Measurements from ENCODE around the gene CFTR.

The CFTR gene

DNA sequence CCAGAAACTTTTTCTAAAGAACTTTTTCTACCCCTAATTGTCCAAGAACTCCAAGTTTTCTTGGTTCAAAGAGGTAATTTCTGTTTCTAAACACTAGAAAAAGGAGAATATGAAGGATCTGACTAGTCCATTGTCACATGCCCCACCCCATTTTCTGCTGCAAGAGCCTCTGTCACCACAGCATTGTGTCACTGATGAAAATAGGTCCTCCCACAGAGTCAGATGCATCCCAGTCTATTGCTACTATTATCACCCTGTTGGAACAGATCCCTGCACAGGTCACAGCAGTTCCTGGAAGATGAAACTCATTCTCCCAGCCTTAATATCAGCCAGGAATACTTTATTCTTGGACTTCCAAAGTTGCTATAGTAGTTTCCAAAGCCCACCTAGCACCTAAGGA is 7.5 kb upstream of the CFTR start:
- Histone ChIP-seq H3K36me3 (ENCODE audit: control insufficient read depth in 1 of 2, insufficient read depth in 2 of 2, low read length in 2 of 2) (no peaks in the 10 kb centered on the region), H3K4me1 (ENCODE audit: control insufficient read depth in 1 of 2, insufficient read depth in 2 of 2, low read length in 2 of 2) (peaks cover 0 to 4% of the 10 kb centered on the region in 2 donors), H3K4me3 (ENCODE audit: low read depth in 1 of 2, low read length in 2 of 2) (no peak overlapping the region), H3K27ac (ENCODE audit: low read length) (no peak overlapping the region), H3K27me3 (ENCODE audit: low read depth, low read length) (no peaks in the 10 kb centered on the region), H3K9me3 (ENCODE audit: control insufficient read depth in 1 of 2, low read length in 2 of 2) (no peaks in the 10 kb centered on the region)

DNA sequence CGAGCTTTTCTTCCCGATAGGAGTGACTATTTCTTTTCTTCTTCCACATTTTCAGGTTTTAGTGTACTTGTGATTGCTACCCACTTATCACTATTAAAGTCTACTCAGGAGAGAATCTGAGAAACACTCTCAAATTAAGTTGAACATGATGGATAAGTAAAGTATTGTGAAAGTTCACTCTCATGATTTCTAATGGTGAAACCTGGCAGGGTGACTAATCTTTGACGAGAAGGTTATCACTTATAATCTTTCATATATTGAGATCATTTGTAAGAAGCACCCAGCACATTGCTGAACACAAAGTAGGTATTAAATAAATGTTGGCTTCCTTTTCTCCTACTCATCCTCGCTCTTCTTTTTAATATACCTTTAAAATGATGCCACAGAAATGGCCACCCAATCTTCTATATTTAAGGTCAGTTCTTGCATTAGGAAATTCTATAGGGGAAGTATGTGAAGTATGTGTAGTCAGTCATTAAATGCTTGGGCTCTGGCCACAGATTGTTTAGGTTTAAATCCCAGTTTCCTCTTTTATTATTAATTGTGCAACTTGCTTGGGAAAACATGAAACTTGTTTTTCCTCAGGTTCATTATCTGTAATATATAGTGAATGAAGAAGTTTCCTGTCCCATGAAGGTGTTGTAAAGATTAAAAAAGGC is 3.1 kb upstream of the CFTR start:
- Histone ChIP-seq H3K27me3 (ENCODE audit: low read depth, low read length) (peaks cover 5% of the 10 kb centered on the region), H3K4me1 (ENCODE audit: control insufficient read depth in 1 of 2, insufficient read depth in 2 of 2, low read length in 2 of 2) (peaks cover 0 to 12% of the 10 kb centered on the region in 2 donors), H3K27ac (ENCODE audit: low read length) (no peak overlapping the region)

DNA sequence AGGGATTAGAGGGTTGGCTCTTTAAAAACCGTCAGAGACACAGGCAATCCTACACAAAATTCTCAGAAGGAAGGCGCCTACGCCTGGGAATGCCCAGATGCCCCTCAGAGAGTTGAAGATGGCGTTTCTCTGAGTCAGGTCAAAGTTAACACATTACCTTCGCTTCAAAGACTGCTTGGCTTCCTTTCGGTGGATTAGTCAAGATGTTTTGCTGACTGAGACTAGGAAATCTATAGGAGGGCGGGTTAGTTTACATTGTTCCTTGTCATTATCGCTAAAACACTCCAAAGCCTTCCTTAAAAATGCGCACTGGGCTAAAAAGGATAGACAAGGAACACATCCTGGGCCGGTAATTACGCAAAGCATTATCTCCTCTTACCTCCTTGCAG is 995 bp upstream of the CFTR start:
- Histone ChIP-seq H3K27me3 (ENCODE audit: low read depth, low read length) (peaks cover 5% of the 10 kb centered on the region), H3K27ac (ENCODE audit: low read length) (peak overlapping the region; percentile 60), H3K4me1 (ENCODE audit: control insufficient read depth in 1 of 2, insufficient read depth in 2 of 2, low read length in 2 of 2) (peaks cover 0 to 8% of the 10 kb centered on the region in 2 donors), H3K4me3 (ENCODE audit: low read depth in 1 of 2, low read length in 2 of 2) (peak overlapping the region in 1 of 2 donors; percentile 70), H3K36me3 (ENCODE audit: control insufficient read depth in 1 of 2, insufficient read depth in 2 of 2, low read length in 2 of 2) (no peaks in the 10 kb centered on the region), H3K9me3 (ENCODE audit: control insufficient read depth in 1 of 2, low read length in 2 of 2) (no peaks in the 10 kb centered on the region)

More for the DNA sequence above, 3.1 kb upstream of the CFTR start:
- Histone ChIP-seq H3K36me3 (ENCODE audit: control insufficient read depth in 1 of 2, insufficient read depth in 2 of 2, low read length in 2 of 2) (no peaks in the 10 kb centered on the region), H3K9me3 (ENCODE audit: control insufficient read depth in 1 of 2, low read length in 2 of 2) (no peaks in the 10 kb centered on the region), H3K4me3 (ENCODE audit: low read depth in 1 of 2, low read length in 2 of 2) (no peak overlapping the region)

DNA sequence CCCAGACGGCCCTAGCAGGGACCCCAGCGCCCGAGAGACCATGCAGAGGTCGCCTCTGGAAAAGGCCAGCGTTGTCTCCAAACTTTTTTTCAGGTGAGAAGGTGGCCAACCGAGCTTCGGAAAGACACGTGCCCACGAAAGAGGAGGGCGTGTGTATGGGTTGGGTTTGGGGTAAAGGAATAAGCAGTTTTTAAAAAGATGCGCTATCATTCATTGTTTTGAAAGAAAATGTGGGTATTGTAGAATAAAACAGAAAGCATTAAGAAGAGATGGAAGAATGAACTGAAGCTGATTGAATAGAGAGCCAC is 184 bp downstream of the CFTR start:
- H3K9me3 ChIP-seq (ENCODE audit: control insufficient read depth in 1 of 2, low read length in 2 of 2): no peaks in the 10 kb centered on the region
- no peaks in the 10 kb centered on the region for H3K36me3 ChIP-seq (ENCODE audit: control insufficient read depth in 1 of 2, insufficient read depth in 2 of 2, low read length in 2 of 2)
- peaks cover 0 to 8% of the 10 kb centered on the region in 2 donors for H3K4me1 ChIP-seq (ENCODE audit: control insufficient read depth in 1 of 2, insufficient read depth in 2 of 2, low read length in 2 of 2)
- peak overlapping the region; percentile 14 for H3K27ac ChIP-seq (ENCODE audit: low read length)
- H3K27me3 ChIP-seq (ENCODE audit: low read depth, low read length): peaks cover 5% of the 10 kb centered on the region
- H3K4me3 ChIP-seq (ENCODE audit: low read depth in 1 of 2, low read length in 2 of 2): peak overlapping the region; percentile 68 to 70

DNA sequence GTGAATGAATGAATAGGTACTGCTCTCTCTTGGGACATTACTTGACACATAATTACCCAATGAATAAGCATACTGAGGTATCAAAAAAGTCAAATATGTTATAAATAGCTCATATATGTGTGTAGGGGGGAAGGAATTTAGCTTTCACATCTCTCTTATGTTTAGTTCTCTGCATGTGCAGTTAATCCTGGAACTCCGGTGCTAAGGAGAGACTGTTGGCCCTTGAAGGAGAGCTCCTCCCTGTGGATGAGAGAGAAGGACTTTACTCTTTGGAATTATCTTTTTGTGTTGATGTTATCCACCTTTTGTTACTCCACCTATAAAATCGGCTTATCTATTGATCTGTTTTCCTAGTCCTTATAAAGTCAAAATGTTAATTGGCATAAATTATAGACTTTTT is 1.2 kb downstream of the CFTR start:
- H3K9me3 ChIP-seq (ENCODE audit: control insufficient read depth in 1 of 2, low read length in 2 of 2): no peaks in the 10 kb centered on the region
- peaks cover 5% of the 10 kb centered on the region for H3K27me3 ChIP-seq (ENCODE audit: low read depth, low read length)
- H3K27ac ChIP-seq (ENCODE audit: low read length): peak overlapping the region; percentile 1
- H3K4me3 ChIP-seq (ENCODE audit: low read depth in 1 of 2, low read length in 2 of 2): peak overlapping the region in 1 of 2 donors; percentile 70
- peaks cover 0 to 8% of the 10 kb centered on the region in 2 donors for H3K4me1 ChIP-seq (ENCODE audit: control insufficient read depth in 1 of 2, insufficient read depth in 2 of 2, low read length in 2 of 2)
- H3K36me3 ChIP-seq (ENCODE audit: control insufficient read depth in 1 of 2, insufficient read depth in 2 of 2, low read length in 2 of 2): no peaks in the 10 kb centered on the region

DNA sequence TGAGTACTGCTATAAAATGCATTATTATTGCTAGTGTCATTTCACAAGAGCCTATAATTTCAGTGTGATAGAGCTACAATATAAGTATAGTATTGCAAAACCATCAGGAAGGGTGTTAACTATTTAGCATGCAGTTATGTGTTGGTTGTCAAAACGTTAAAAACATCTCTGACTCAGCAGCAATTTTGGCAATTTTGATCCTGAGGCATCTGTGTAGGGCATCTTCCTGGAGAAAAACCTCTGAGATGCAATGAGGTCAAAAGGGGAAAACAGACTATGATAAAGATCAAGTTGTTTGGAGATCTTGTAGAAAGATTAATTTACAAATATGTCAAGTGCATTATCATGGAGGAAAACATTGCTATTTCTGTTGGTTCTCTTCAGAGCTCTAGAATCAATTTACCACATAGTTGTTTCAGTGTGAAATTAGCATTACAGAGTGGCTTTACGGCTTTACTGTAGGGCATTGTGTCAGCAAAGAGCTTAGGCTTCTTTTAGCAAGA is 5.3 kb downstream of the CFTR start:
- Histone ChIP-seq H3K4me3 (ENCODE audit: low read depth in 1 of 2, low read length in 2 of 2) (no peak overlapping the region), H3K27ac (ENCODE audit: low read length) (no peak overlapping the region), H3K36me3 (ENCODE audit: control insufficient read depth in 1 of 2, insufficient read depth in 2 of 2, low read length in 2 of 2) (no peaks in the 10 kb centered on the region), H3K4me1 (ENCODE audit: control insufficient read depth in 1 of 2, insufficient read depth in 2 of 2, low read length in 2 of 2) (no peaks in the 10 kb centered on the region), H3K9me3 (ENCODE audit: control insufficient read depth in 1 of 2, low read length in 2 of 2) (no peaks in the 10 kb centered on the region), H3K27me3 (ENCODE audit: low read depth, low read length) (peaks cover 5% of the 10 kb centered on the region)

DNA sequence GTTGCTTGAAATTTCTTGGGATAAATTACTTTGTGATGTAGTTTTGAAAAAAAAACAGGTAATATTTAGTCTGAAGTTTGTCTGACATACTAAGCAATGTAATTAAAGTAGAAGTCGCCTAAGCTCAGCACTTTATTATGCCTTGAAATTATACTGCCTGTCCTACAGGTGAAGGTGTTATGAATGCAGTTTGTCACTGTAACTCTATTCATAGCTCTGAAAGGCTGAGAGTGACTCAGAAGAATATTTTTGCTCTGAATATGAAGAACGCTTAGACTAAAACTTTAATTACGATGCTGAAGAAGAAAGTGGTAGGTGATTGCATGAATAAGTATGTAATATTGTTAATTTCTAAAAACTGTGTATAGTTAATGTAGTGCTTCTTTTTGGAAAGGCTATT is 9.2 kb downstream of the CFTR start:
- no peak overlapping the region for H3K27ac ChIP-seq (ENCODE audit: low read length)
- no peaks in the 10 kb centered on the region for H3K36me3 ChIP-seq (ENCODE audit: control insufficient read depth in 1 of 2, insufficient read depth in 2 of 2, low read length in 2 of 2)
- H3K9me3 ChIP-seq (ENCODE audit: control insufficient read depth in 1 of 2, low read length in 2 of 2): no peaks in the 10 kb centered on the region
- no peaks in the 10 kb centered on the region for H3K27me3 ChIP-seq (ENCODE audit: low read depth, low read length)
- H3K4me3 ChIP-seq (ENCODE audit: low read depth in 1 of 2, low read length in 2 of 2): no peak overlapping the region
- no peaks in the 10 kb centered on the region for H3K4me1 ChIP-seq (ENCODE audit: control insufficient read depth in 1 of 2, insufficient read depth in 2 of 2, low read length in 2 of 2)

DNA sequence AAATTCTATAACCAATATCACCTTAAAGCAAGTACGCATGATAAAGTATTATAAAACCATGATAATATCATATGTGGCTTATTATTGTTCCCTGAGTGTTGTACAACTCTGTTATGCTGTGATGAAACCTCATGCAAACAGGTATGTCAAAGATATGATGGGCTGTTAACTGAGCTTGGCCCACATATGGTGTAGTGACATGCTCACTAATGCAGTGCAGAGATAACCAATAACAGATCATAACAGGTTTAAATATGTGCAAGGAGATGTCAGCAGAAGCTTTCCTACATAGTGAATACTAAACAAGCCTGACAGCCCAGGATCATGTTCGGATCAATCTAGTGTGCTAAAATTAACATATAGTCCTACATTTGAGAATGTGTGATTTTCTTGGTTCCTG is 9.6 kb downstream of the CFTR start:
- Histone ChIP-seq H3K27ac (ENCODE audit: low read length) (no peak overlapping the region), H3K36me3 (ENCODE audit: control insufficient read depth in 1 of 2, insufficient read depth in 2 of 2, low read length in 2 of 2) (no peaks in the 10 kb centered on the region), H3K9me3 (ENCODE audit: control insufficient read depth in 1 of 2, low read length in 2 of 2) (no peaks in the 10 kb centered on the region), H3K27me3 (ENCODE audit: low read depth, low read length) (no peaks in the 10 kb centered on the region), H3K4me1 (ENCODE audit: control insufficient read depth in 1 of 2, insufficient read depth in 2 of 2, low read length in 2 of 2) (no peaks in the 10 kb centered on the region), H3K4me3 (ENCODE audit: low read depth in 1 of 2, low read length in 2 of 2) (no peak overlapping the region)

DNA sequence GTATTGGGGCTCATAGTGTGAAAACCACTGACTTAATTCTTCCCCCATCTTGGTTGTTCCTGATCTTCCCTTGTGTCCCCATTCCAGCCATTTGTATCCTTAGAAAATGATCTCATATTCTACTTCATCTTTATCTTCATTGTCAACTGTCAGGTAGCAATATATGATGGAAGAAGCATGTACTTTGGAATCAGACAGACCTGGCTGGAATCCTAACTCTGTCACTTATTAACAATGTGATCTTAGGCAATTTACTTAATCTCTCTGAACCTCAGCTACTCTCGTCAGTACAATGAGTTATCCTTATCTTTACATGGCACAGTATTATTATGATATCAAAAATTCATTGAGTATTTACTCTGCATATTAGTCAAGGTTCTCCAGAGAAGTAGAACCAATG is 10.1 kb downstream of the CFTR start:
- no peaks in the 10 kb centered on the region for H3K36me3 ChIP-seq (ENCODE audit: control insufficient read depth in 1 of 2, insufficient read depth in 2 of 2, low read length in 2 of 2)
- H3K4me1 ChIP-seq (ENCODE audit: control insufficient read depth in 1 of 2, insufficient read depth in 2 of 2, low read length in 2 of 2): no peaks in the 10 kb centered on the region
- H3K4me3 ChIP-seq (ENCODE audit: low read depth in 1 of 2, low read length in 2 of 2): no peak overlapping the region
- no peak overlapping the region for H3K27ac ChIP-seq (ENCODE audit: low read length)
- no peaks in the 10 kb centered on the region for H3K27me3 ChIP-seq (ENCODE audit: low read depth, low read length)
- no peaks in the 10 kb centered on the region for H3K9me3 ChIP-seq (ENCODE audit: control insufficient read depth in 1 of 2, low read length in 2 of 2)

DNA sequence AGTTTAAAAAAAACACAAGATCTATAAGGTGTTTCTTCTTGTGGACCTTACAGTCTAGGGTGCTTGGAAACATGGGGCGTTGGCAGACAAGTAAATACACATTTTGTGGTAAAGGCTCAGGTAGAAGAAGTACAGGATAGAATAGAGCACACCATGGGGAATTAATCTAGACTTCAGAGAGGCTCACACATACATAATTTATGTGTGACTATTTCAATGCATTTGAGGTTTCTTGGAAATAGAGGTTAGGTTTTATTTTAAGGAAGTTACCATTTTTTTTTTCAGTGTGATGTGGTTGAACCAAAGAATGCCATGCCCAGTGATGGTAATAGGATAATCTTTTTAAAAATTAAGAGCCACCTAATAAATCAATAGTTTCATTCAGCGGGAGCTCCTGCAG is 12.8 kb downstream of the CFTR start:
- H3K27me3 ChIP-seq (ENCODE audit: low read depth, low read length): no peaks in the 10 kb centered on the region
- H3K27ac ChIP-seq (ENCODE audit: low read length): no peak overlapping the region
- no peak overlapping the region for H3K4me3 ChIP-seq (ENCODE audit: low read depth in 1 of 2, low read length in 2 of 2)
- no peaks in the 10 kb centered on the region for H3K36me3 ChIP-seq (ENCODE audit: control insufficient read depth in 1 of 2, insufficient read depth in 2 of 2, low read length in 2 of 2)
- H3K4me1 ChIP-seq (ENCODE audit: control insufficient read depth in 1 of 2, insufficient read depth in 2 of 2, low read length in 2 of 2): no peaks in the 10 kb centered on the region
- no peaks in the 10 kb centered on the region for H3K9me3 ChIP-seq (ENCODE audit: control insufficient read depth in 1 of 2, low read length in 2 of 2)

DNA sequence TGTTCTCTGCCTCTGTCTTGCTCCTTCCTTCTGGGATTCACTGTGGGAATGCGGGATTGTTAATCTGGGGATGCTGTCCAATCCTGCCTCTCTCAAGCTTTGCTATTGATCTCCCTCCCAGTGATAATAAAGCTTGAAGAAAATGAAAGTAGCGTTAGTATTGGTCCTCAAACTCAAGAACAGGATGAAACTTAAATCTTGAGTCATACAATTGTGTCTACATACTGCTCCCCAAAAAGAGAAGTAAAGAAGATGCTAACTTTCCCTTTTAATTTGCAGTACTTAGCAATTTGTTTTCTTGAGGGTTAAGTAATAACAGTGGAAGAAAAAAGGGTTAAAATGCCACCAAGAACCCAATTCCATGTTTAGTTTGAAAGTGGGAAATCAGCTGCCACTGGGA is 13.6 kb downstream of the CFTR start:
- Histone ChIP-seq H3K9me3 (ENCODE audit: control insufficient read depth in 1 of 2, low read length in 2 of 2) (no peaks in the 10 kb centered on the region), H3K4me3 (ENCODE audit: low read depth in 1 of 2, low read length in 2 of 2) (no peak overlapping the region)

DNA sequence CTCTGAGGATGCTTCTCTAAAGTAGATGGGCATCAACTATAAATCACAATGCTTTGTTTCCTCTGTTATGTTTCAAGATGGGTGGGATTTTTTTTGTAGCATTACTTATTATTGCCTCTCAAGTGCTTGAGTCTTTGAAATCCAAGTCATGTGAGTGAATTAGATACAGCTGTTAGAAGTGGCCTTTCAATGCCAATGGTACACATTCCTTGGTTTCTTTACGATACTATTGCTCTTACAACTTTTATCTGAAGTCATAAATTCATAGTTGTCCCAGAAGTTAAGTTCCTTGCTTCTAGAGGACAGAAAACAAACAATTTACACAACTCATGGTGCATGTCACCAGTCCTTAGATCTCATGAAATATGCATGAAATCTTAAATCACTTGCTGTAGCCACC is 15.5 kb downstream of the CFTR start:
- H3K27me3 ChIP-seq (ENCODE audit: low read depth, low read length): no peaks in the 10 kb centered on the region
- no peaks in the 10 kb centered on the region for H3K9me3 ChIP-seq (ENCODE audit: control insufficient read depth in 1 of 2, low read length in 2 of 2)
- no peak overlapping the region for H3K27ac ChIP-seq (ENCODE audit: low read length)
- H3K4me1 ChIP-seq (ENCODE audit: control insufficient read depth in 1 of 2, insufficient read depth in 2 of 2, low read length in 2 of 2): no peaks in the 10 kb centered on the region
- no peaks in the 10 kb centered on the region for H3K36me3 ChIP-seq (ENCODE audit: control insufficient read depth in 1 of 2, insufficient read depth in 2 of 2, low read length in 2 of 2)
- no peak overlapping the region for H3K4me3 ChIP-seq (ENCODE audit: low read depth in 1 of 2, low read length in 2 of 2)

More for the DNA sequence above, 13.6 kb downstream of the CFTR start:
- H3K27ac ChIP-seq (ENCODE audit: low read length): no peak overlapping the region
- H3K36me3 ChIP-seq (ENCODE audit: control insufficient read depth in 1 of 2, insufficient read depth in 2 of 2, low read length in 2 of 2): no peaks in the 10 kb centered on the region
- H3K4me1 ChIP-seq (ENCODE audit: control insufficient read depth in 1 of 2, insufficient read depth in 2 of 2, low read length in 2 of 2): no peaks in the 10 kb centered on the region
- no peaks in the 10 kb centered on the region for H3K27me3 ChIP-seq (ENCODE audit: low read depth, low read length)
